Lower leg skin (tissue), 3 donors: ENCODE data around the gene POU2AF2.

Source experiments
- CTCF ChIP-seq, 3 donors: fragments of 450-650 bp; IDR thresholded peaks; one replicate each; pipeline ENCODE4 v1.5.1; 2016; ENCODE audit warnings: antibody characterized with exemption in 3 of 3, mild to moderate bottlenecking in 3 of 3, moderate library complexity in 2 of 3
- POLR2A ChIP-seq, 2 donors: fragments of 450-650 bp; IDR thresholded peaks; one replicate each; pipeline ENCODE4 v1.6.1; 2016 to 2017; ENCODE audit warnings: antibody characterized with exemption in 2 of 2, mild to moderate bottlenecking in 1 of 2, moderate library complexity in 1 of 2

DNA sequence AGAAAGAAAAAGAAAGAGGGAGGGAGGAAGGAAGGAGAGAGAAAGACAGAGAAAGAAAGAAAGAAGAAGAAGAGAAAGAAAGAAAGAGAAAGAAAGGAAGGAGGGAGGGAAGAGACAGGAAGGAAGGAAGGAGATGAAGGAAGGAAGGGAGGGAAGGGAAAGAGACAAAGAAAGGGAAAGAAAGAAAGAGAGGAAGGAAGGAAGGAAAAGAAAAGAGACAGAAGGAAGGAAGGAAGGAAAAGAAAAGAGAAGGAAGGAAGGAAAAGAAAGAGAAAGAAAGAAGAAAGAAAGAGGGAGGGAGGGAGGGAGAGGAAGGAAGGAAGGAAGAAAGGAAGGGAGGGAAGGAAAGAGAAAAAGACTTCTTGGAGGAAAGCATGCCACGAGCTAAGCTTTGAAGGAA lies 19.1 kb downstream of the POU2AF2 start:
- no peak for TF ChIP-seq CTCF (IDR thresholded peaks at IDR 0.05)
- no peak for TF ChIP-seq POLR2A (IDR thresholded peaks at IDR 0.05)
